HUES64 (cell line): Measurements from ENCODE around the gene ZNG1F.
"Not testable (repeated sequence)": the region's sequence is repeated elsewhere in the genome, so short reads cannot be mapped to it uniquely, and the experiment has no call there.

Experiments used
- H3K27ac ChIP-seq: 2 replicates; pipeline ENCODE4 v1.7.0; 2013; ENCODE audit warnings: low read depth, low read length, inconsistent platforms
- H3K27me3 ChIP-seq: 2 replicates; pipeline ENCODE4 v1.6.1; 2013; ENCODE audit warnings: mild to moderate bottlenecking, low read length; ENCODE audit not compliant: insufficient read depth
- H3K36me3 ChIP-seq: 2 replicates; pipeline ENCODE4 v1.6.1; 2013; ENCODE audit warnings: mild to moderate bottlenecking, low read length; ENCODE audit not compliant: insufficient read depth
- H3K4me1 ChIP-seq: 2 replicates; pipeline ENCODE4 v1.6.1; 2013; ENCODE audit warnings: mild to moderate bottlenecking, low read length, moderate library complexity; ENCODE audit not compliant: insufficient read depth
- H3K4me3 ChIP-seq: 2 replicates; pipeline ENCODE4 v1.5.1; 2013; ENCODE audit warnings: mild to moderate bottlenecking, low read length, moderate library complexity
- H3K9ac ChIP-seq: 2 replicates; pipeline ENCODE4 v1.6.1; 2013; ENCODE audit warnings: mild to moderate bottlenecking, low read depth, low read length
- H3K9me3 ChIP-seq: 2 replicates; pipeline ENCODE4 v1.6.1; 2013; ENCODE audit warnings: low read depth, low read length; ENCODE audit not compliant: insufficient read depth
- WGBS: fragments of 150-250, 120-280 bp; methylation state at CpG from one replicate; pipeline ENCODE4 v1.1.7; 2013; ENCODE audit warnings: missing lambda C conversion rate; 5-methylcytosine and 5-hydroxymethylcytosine counted together

The ZNG1F gene

DNA sequence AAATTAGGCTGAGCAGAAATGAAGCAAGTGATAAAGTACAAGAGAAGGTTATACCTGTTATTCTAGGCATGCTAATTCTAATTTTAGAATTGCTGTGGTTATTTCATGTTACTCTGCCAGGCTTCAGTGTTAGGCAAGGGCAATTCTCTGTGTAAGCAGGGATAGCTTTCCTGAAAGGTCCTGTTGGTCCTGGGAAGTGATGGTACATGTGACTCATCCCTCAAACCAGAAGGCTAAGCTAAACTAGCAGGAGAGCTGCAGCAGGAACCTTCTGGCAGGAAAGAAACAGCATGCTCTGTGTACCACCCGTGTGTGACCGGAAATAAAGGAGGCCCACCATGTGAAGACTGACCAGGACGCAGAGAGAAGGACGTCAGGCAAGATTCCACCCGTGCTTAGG is 69.4 kb downstream of the ZNG1F start:
- WGBS = no CpG with 5 or more reads among the region's 5 CpGs
- H3K4me3 ChIP-seq, H3K4me1 ChIP-seq, H3K9ac ChIP-seq, H3K9me3 ChIP-seq, H3K36me3 ChIP-seq, H3K27ac ChIP-seq: not testable (repeated sequence)
- H3K27me3 ChIP-seq = peaks cover 26% of the 10 kb centered on the region

DNA sequence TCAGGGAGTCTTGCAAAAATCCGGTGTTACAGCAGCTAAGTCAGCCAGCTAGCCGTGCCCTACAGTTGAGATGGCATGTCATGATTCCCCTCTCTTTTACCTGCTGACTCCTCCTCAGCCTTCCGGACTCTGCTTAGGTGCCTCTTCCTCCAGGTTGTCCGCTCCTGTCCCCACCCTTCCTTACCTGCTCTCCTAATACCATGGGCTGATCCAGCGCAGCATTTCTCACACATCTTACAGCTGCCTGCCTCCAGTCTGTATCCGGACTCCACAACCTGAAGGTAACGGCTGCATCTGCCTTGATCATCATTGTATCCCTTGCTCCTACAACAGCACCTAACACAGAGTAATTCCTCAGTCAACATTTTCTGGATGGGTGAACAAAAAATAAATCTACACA is 69.8 kb downstream of the ZNG1F start:
- not testable (repeated sequence) for H3K27ac ChIP-seq, H3K4me3 ChIP-seq, H3K4me1 ChIP-seq, H3K9me3 ChIP-seq, H3K36me3 ChIP-seq, H3K9ac ChIP-seq
- WGBS = 51% methylated on average over 5 of the region's 7 CpGs
- peaks cover 24% of the 10 kb centered on the region for H3K27me3 ChIP-seq

DNA sequence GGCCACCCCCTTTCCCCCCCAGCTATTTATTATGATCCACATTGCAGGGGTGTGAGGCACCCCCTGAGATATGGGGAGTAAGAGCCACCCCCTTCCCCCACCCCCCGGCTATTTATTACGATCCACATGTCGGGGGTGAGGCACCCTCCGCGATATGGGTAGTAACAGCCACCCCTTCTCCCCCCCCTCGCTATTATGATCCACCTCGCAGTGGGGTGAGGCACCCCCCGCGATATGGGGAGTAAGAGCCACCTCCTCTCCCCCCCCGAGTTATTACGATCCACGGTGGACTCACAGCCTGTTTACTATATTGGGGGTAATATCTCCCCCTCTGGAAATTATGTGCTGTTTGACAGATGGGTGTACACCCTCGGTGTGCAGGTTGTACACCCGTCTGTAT is 75.8 kb downstream of the ZNG1F start:
- H3K9ac ChIP-seq, H3K4me3 ChIP-seq, H3K4me1 ChIP-seq, H3K36me3 ChIP-seq, H3K9me3 ChIP-seq, H3K27ac ChIP-seq: not testable (repeated sequence)
- no CpG with 5 or more reads among the region's 14 CpGs for WGBS
- peaks cover 14% of the 10 kb centered on the region for H3K27me3 ChIP-seq

DNA sequence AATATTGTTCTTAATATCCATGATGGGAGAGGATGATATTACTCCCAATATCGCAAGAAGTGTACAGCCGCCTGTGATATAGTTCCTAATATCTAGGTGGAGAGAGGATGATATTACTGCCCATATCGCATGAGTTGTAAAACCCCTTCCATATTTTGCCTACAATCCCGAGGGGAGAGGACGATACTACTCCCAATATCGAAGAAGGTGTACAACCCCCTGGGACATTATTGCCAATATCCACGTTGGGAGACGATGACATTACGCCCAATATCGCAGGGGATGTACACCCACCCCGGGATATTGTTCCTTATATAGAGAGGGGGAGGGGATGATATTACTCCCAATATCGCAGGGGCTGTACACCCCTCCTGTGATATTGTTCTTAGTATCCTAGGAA is 77.7 kb downstream of the ZNG1F start:
- H3K27ac ChIP-seq, H3K9ac ChIP-seq, H3K9me3 ChIP-seq, H3K4me1 ChIP-seq, H3K36me3 ChIP-seq, H3K4me3 ChIP-seq: not testable (repeated sequence)
- peaks cover 27% of the 10 kb centered on the region for H3K27me3 ChIP-seq
- 88% methylated on average over 10 of the region's 12 CpGs for whole genome bisulfite sequencing

DNA sequence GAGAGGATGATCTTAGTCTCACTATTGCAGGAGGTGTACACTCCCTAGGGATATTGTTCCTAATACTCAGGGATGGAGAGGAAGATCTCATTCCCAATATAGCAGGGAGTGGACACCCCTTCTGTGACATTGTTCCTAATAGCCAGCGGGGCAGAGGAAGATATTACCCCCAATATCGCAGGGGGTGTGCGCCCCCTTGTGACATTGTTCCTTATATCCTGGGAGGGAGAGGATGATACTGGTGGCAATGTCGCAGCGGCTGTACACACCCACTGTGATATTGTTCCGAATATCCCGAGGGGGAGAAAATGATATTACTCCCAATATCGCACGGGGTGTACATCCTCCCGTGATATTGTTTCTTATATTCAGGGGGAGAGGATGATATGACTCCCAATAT is 78.2 kb downstream of the ZNG1F start:
- not testable (repeated sequence) for H3K9me3 ChIP-seq, H3K36me3 ChIP-seq, H3K4me3 ChIP-seq, H3K9ac ChIP-seq, H3K4me1 ChIP-seq, H3K27ac ChIP-seq
- H3K27me3 ChIP-seq = peaks cover 29% of the 10 kb centered on the region
- 37% methylated on average over 5 of the region's 10 CpGs for WGBS

DNA sequence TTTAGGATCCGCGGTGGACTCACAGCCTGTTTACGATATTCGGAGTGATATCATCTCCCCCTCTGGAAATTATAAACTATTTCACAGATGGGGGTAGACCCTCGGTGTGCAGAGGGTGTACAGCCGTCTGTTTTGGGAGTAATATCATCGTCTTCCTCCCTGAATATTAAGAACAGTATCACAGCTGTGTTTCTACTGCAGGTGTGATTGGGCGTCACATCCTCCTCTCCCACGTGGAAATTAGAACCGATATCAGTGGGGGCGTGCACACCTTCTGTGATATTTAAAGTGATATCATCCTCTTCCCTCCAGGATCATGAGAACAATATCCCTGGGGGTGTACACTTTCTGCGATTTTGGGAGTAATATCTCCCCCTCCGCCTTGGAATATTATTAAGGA is 79.9 kb downstream of the ZNG1F start:
- H3K36me3 ChIP-seq, H3K4me1 ChIP-seq, H3K4me3 ChIP-seq, H3K27ac ChIP-seq, H3K9me3 ChIP-seq, H3K9ac ChIP-seq: not testable (repeated sequence)
- WGBS = 41% methylated on average over 4 of the region's 13 CpGs
- H3K27me3 ChIP-seq = peaks cover 38% of the 10 kb centered on the region

DNA sequence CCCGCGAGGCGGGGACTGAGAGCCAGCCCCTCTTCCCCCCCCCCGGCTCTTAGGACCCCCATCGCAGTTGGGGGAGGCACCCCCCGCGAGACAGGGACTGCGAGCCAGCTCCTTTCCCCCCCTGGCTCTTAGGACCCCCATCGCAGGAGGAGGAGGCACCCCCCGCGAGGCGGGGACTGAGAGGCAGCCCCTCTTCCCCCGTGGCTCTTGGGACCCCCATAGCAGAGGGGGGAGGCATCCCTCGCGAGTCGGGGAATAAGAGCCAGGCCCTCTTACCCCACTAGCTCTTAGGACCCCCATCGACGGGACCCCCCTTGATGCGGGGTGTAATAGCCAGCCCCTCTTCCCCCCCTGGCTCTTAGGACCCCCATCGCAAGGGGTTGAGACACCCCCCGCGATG is 80.3 kb downstream of the ZNG1F start:
- H3K4me1 ChIP-seq, H3K36me3 ChIP-seq, H3K9me3 ChIP-seq, H3K4me3 ChIP-seq, H3K9ac ChIP-seq, H3K27ac ChIP-seq: not testable (repeated sequence)
- WGBS = 20% methylated on average over 1 of the region's 22 CpGs
- H3K27me3 ChIP-seq = peaks cover 38% of the 10 kb centered on the region

DNA sequence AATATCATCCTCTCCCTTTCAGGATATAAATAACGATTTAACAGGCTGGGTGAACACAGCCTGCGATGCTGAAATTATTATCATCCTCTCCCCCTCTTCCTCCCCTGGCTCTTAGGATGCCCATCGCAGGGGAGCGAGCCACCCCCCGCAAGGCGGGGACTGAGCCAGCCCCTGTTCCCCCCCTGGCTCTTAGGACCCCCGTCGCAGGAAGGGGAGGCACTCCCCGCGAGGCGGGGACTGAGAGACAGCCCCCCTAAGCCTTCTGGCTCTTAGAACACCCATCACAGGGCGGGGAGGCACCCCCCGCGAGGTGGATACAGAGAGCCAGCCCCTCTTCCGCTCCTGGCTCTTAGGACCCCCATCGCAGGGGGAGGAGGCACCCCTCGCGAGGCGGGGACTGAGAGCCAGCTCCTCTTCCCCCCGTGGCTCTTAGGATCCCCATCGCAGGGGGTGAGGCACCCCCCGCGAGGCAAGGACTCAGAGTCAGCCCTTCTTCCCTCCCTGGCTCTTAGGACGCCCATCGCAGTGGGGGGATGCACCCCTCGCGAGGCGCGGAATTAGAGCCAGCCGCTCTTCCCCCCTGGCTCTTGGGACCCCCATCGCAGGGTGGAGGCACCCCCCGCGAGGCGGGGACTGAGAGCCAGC is 82.5 kb downstream of the ZNG1F start:
- H3K27me3 ChIP-seq = peaks cover 42% of the 10 kb centered on the region
- not testable (repeated sequence) for H3K27ac ChIP-seq, H3K4me3 ChIP-seq, H3K9me3 ChIP-seq, H3K4me1 ChIP-seq, H3K36me3 ChIP-seq, H3K9ac ChIP-seq
- 35% methylated on average over 17 of the region's 34 CpGs for WGBS

DNA sequence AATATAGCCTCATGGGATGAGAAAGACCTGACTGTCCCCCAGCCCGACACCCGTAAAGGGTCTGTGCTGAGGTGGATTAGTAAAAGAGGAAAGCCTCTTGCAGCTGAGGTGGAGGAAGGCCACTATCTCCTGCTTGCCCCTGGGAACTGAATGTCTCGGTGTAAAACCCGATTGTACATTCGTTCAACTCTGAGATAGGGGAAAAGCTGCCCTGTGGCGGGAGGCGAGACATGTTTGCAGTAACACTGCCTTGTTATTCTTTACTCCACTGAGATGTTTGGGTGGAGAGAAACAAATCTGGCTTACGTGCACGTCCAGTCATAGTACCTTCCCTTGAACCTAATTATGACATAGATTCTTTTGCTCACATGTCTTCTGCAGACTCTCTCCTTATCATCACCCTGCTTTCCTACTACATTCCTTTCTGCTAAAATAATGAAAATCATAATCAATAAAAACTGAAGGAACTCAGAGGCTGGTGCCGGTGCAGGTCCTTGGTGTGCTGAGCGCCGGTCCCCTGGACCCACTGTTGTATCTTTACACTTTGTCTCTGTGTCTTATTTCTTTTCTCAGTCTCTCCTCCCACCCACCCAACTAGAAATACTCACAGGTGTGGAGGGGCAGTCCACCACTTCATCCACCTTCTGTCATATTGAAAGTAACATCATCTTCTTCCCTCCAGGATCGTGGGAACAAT is 83.4 kb downstream of the ZNG1F start:
- peaks cover 39% of the 10 kb centered on the region for H3K27me3 ChIP-seq
- 81% methylated on average over 6 of the region's 13 CpGs for WGBS

DNA sequence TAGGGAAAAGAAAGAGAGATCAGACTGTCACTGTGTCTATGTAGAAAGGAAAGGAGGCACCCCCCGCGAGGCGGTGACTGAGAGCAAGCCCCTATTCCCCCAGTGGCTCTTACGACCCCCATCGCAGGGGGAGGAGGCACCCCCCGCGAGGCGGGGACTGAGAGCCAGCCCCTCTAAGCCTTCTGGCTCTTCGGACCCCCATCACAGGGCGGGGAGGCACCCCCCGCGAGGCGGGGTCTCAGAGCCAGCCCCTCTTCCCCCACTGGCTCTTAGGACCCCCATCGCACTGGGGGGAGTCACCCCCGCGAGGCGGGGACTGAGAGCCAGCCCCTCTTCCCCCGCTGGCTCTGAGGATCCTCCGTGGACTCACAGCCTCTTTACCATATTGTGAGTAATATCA is 84.6 kb downstream of the ZNG1F start:
- H3K9me3 ChIP-seq, H3K9ac ChIP-seq, H3K4me3 ChIP-seq, H3K4me1 ChIP-seq, H3K36me3 ChIP-seq, H3K27ac ChIP-seq: not testable (repeated sequence)
- WGBS = 53% methylated on average over 2 of the region's 19 CpGs
- H3K27me3 ChIP-seq = peaks cover 39% of the 10 kb centered on the region

More for the DNA sequence above, 83.4 kb downstream of the ZNG1F start:
- not testable (repeated sequence) for H3K4me1 ChIP-seq, H3K36me3 ChIP-seq, H3K27ac ChIP-seq, H3K9ac ChIP-seq, H3K9me3 ChIP-seq, H3K4me3 ChIP-seq

DNA sequence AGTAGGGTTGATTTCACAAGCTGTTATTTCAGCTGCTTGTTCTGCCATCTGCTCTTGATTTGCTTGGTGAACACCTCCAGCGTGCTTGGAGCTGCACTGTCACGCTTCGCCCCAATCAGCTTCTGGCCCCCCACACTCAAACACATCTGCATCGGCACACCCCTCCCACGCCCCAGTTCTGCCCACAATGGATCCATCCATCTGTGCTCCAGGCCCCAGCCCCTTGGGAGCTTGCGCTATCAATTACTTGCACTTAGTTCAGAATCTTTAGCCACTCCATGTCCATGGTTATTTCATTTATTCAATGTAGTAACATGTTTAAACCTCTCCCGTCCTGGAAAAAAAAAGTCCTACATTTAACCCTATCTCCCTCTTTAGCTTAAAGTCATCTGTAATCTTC is 88.6 kb downstream of the ZNG1F start:
- peaks cover 23% of the 10 kb centered on the region for H3K27me3 ChIP-seq
- not testable (repeated sequence) for H3K9ac ChIP-seq, H3K27ac ChIP-seq, H3K9me3 ChIP-seq, H3K36me3 ChIP-seq, H3K4me3 ChIP-seq, H3K4me1 ChIP-seq
- 65% methylated on average over 4 of the region's 7 CpGs for WGBS

DNA sequence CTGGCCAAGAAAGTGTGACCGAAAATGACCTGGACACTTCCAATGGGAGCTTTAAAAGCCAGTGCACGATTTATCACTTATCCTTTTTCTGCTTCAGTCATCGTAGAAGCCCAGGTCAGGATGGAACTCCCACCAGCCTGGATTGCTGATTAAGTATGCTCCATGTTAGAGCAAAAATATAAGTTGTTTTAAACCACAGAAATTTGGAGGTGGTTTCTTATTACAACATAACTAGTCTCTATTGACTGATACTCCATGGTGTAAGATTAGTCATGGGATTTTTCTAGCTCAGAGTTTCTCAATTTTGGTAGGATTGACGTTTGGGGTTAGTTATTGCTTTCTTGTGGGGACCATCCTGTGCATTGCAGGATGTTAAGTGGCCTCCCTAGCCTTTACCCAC is 90.4 kb downstream of the ZNG1F start:
- H3K9me3 ChIP-seq, H3K9ac ChIP-seq, H3K36me3 ChIP-seq, H3K27ac ChIP-seq, H3K4me3 ChIP-seq, H3K4me1 ChIP-seq: not testable (repeated sequence)
- WGBS = 83% methylated on average over 3 of the region's 4 CpGs
- H3K27me3 ChIP-seq = peaks cover 18% of the 10 kb centered on the region
